CD4-positive, alpha-beta T cell treated with Interferon alpha-2 for 1 hour (primary cell): ENCODE results near the gene CNTN1.
"Not testable (repeated sequence)": the region's sequence is repeated elsewhere in the genome, so short reads cannot be mapped to it uniquely, and the experiment has no call there.

Source experiments
- DNase-seq, 2 donors: peaks; one replicate each; pipeline ENCODE4 v3.0.0-alpha.2; 2020 to 2022

Gene CNTN1

DNA sequence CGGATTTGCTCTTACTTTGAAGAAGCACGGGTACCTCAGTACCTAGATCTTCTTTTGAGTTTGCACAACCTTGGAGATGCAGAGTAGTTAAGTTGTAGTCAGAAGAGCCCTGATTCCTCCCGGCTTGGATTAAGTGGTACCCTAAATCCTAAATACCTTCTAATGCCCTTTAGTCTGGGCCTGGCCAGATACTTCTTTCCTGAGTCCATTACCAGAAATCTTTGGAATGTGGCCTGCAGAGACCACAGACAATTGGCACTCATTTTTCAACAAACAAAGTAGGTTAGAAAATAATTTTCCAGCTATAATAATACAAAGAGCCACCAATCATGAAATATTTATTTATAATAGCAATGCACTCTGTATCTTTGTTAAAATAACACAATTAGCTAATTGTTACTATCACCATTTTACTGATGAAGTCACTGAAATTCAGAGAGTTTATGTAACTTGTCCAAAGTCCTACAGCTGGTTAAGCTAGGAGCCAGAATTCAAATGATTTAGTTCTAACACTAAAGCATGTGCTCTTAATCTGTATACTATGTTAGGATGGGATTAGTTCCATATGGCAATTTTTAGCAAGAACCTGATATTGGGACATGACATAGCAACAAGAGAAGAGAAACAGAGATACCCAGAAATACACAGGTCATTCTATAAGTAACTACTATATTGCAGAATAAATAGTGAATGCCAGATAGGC, 363.8 kb downstream of the CNTN1 start:
- DNase-seq = no peak

DNA sequence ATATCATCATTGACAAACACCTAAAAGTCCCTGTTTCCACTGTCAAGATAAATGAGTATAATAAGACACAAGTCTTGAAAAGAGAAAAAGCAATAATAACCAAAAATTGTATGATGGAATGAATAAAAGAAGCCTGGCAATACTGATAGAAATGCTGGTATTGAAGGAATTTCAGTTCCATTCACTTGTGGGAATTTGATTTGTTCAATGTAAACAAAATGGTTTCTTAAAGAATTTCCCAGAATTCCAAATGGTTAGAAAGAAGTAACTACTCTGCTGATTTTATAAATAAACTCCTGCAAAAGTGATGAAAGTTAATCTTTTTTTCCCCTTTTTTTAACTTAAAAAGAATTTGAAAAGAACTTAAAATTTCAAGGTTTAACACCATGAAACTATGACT, 366.0 kb downstream of the CNTN1 start:
- no peak for DNase-seq

DNA sequence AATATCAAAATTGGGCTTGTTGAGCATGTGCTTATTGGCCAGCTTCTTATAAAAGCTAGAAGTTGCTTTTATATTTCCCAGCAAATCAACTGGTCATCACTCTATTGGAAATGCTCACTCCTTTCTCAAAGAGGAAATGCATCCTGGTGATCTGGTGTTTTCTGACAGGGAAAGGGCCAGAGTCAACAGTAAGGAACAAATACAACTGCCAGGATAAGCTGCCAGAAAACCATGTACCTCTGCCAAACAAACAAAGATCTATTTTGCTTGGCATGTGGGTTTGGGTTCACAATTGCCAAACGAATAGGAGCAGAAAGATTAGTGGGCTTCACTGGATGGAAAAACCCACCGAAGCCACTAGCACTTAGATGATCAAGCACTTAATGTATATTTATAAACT, 369.0 kb downstream of the CNTN1 start:
- DNase-seq = no peak

- no peak for DNase-seq
Observed at GRCh38 chr12:41064411-41064810, 372.2 kb downstream of the CNTN1 start.

GRCh38 chr12:41067941-41068645, 375.9 kb downstream of the CNTN1 start:
- no peak for DNase-seq

DNA sequence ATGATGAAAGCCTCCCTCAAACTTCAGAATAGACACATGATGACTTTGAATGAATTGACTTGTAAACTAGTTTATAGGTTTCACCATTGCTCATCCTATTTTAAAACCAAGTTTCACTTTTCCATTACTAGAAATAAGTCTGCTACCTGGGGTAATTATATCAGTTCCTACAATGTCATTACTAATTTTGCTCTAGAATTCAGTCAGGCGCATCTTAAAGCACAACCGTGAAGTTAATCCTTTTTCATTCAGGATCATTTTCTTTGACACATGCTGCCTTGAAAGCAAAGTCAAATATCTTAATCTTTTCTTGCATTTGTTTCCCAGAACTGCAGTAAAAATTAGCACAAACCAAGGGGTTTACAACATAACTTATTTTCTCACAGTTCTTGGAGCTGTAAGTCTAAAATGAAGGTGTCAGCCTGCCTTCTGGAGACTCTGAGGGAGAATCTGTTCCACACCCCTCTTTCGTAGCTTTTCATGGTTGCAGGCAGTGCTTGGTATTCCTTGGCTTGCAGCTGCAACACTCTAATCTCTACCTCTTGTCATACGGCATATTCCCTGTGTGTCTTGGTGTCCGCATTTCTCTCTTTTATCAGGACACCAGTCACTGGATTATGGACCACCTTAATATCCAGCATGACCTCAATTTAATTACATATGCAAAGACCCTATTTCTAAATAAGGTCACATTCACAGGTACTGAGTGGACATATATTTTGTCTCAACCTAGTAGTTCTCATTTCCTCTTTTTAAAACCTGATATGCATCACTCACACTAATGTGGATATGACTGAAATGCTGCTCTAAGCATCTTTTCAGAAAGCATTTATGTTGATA, 381.6 kb downstream of the CNTN1 start:
- no peak for DNase-seq

DNA sequence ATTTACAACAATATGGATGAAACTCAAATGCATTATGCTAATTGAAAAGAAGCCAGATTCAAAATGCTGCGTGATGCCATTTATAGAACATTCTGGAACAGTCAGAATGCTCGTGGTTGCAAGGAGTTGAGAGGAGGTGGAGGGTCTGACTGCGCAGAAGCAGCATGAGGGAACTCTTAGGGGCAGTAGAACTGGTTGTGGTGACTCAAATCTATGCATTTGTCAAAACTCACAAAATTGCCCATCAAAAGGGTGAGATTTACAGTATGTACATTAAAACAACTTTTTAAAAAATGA, 382.2 kb downstream of the CNTN1 start:
- DNase-seq = no peak

DNA sequence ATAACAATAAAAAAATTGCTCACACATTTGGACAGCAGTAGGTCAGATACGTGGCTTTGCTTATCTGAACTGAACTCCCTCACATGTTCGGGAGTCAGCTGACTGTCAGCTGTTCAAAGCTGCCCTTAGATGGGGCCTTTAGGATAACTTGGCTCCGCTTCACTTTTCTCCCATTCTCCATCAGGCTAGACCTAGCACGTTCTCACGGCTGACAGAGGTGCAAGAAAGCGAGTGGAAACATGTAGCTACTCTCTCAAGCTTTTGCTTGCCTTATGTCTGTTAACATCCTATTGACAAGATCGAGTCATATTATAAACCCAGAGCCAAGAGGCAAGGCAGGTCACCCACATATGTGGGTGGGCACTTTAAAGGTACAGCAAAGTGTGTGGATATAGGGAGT, 383.9 kb downstream of the CNTN1 start:
- DNase-seq = no peak

DNA sequence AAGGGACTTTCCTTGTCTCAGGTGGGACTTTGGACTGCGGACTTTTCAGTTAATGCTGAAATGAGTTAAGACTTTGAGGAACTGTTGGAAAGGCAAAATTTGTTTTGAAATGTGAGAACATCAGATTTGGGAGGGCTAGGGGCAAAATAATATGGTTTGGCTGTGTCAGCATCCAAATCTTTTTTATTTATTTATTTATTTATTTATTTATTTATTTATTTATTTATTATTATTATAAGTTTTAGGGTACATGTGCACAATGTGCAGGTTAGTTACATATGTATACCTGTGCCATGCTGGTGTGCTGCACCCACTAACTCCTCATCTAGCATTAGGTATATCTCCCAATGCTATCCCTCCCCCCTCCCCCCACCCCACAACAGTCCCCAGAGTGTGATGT, 389.0 kb downstream of the CNTN1 start:
- not testable (repeated sequence) for DNase-seq

DNA sequence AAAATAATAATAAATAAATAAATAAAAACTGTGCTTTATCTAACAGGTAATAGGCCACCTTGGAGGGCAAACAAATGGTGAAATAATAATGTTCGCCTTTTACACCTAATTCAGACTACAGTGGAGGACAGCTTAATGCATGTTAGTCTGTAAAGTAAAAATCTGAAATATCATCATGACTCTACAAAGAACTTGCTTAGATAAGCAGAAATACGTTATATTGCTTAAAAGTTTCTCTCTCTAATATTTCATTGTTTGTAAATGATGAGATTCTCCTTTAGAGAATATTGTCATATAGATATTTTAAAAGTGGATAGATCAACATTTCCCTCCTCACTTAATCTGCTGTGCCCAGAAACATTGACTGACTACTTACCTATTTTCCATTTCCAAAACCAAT, 397.2 kb downstream of the CNTN1 start:
- DNase-seq = no peak

- DNase-seq = no peak
Observed at GRCh38 chr12:41092115-41092514, 399.9 kb downstream of the CNTN1 start.

- DNase-seq = no peak
Observed at GRCh38 chr12:41096797-41097196, 404.6 kb downstream of the CNTN1 start.

GRCh38 chr12:41100572-41100971, 408.3 kb downstream of the CNTN1 start:
- DNase-seq = no peak

DNA sequence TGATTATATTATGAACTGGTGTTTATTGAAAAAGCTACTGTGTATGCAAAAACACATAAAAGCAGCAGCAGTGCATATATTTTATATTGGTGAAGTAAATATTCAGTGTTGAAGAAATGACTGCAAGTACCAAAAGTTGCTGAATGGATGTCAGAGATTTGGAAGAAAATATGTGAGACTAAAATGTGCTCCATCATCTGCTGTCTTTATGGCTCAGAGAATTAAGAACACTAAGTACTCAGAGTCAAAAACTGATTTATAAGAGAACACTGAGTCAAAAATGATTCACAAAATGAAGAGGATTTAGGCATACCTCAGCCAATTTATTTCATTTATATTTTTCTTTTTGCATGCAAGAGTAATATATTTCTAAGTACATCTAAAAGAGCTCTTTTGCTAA, 409.6 kb downstream of the CNTN1 start:
- no peak for DNase-seq

- DNase-seq = no peak
Observed at GRCh38 chr12:41103614-41104013, 411.4 kb downstream of the CNTN1 start.

- no peak for DNase-seq
Observed at GRCh38 chr12:41106315-41106714, 414.1 kb downstream of the CNTN1 start.

GRCh38 chr12:41108032-41108431, 415.8 kb downstream of the CNTN1 start:
- DNase-seq = no peak

DNA sequence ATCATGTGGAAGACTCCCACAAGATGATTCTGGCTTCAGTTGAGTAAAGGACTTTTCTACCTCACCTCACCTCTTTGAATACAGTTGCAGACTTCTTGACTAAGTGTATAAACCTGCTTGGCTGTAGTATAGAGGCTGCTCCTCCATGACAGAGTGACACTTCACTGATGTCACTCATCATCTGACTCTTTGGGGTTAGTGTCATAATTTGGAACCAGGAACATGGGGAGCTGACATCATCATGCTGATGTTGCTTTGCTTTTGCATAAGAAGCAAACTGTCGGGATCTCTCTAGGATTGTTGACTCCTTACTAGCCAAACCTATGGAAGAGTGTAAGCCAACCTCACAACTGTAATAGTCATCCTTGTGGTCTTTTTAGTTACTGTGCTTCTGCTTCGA, 420.7 kb downstream of the CNTN1 start:
- DNase-seq = no peak

GRCh38 chr12:41120211-41120610, 428.0 kb downstream of the CNTN1 start:
- no peak for DNase-seq

GRCh38 chr12:41121374-41121773, 429.1 kb downstream of the CNTN1 start:
- DNase-seq = no peak
